Ascending aorta (tissue), 2 donors: ENCODE data around the gene VIPR2. TPM values are rescaled to one million over a fixed set of nuclear protein-coding genes. Genes with fewer than 3 reads are reported as not detected.
"Not testable (repeated sequence)": the region's sequence is repeated elsewhere in the genome, so short reads cannot be mapped to it uniquely, and the experiment has no call there.

Source experiments
- DNase-seq, 2 donors: peaks; one replicate each; pipeline ENCODE4 v3.0.0-alpha.2; 2019; ENCODE audit warnings: low spot score in 2 of 2
- H3K27ac ChIP-seq, 2 donors: fragments of 200-600 bp; sonication (generic); one replicate each; pipeline ENCODE4 v1.5.1; 2016 to 2017; ENCODE audit warnings: mild to moderate bottlenecking in 1 of 2
- H3K27me3 ChIP-seq: fragments of 200-600 bp; sonication (generic); one replicate; pipeline ENCODE4 v1.5.1; 2017
- H3K36me3 ChIP-seq, 2 donors: fragments of 200-600 bp; sonication (generic); one replicate each; pipeline ENCODE4 v1.5.1; 2016
- H3K4me1 ChIP-seq, 2 donors: fragments of 200-600 bp; sonication (generic); one replicate each; pipeline ENCODE4 v1.5.1; 2016 to 2017; ENCODE audit warnings: mild to moderate bottlenecking in 1 of 2
- H3K4me3 ChIP-seq, 2 donors: fragments of 200-600 bp; sonication (generic); one replicate each; pipeline ENCODE4 v1.5.1; 2016 to 2017; ENCODE audit warnings: mild to moderate bottlenecking in 1 of 2
- H3K9me3 ChIP-seq, 2 donors: fragments of 200-600 bp; sonication (generic); one replicate each; pipeline ENCODE4 v1.5.1; 2016
- intact Hi-C: fragments of 100-400 bp; cut with DNase I; formaldehyde crosslinking; loops from one replicate; pipeline ENCODE4 v1.15.1; 2023
- total RNA-seq: library from RNA; depleted of rRNA; stranded (reverse); fragments of >200 nt; gene quantifications from one replicate; pipeline ENCODE4 v1.1.0, GENCODE V29; 2016
- TF ChIP-seq, protein P1 (sequence below), 3 experiments: fragments of 200-600 bp in 2 of 3; fragments of 450-650 bp in 1 of 3; sonication (generic) in 2 of 3; IDR thresholded peaks; one replicate each; pipeline ENCODE4 v1.5.1; 2016 to 2019; ENCODE audit warnings: antibody characterized with exemption in 3 of 3, mild to moderate bottlenecking in 1 of 3, moderate library complexity in 1 of 3

VIPR2 gene
- total RNA-seq, 1 donor from 2014 or later = 17.8 TPM

DNA sequence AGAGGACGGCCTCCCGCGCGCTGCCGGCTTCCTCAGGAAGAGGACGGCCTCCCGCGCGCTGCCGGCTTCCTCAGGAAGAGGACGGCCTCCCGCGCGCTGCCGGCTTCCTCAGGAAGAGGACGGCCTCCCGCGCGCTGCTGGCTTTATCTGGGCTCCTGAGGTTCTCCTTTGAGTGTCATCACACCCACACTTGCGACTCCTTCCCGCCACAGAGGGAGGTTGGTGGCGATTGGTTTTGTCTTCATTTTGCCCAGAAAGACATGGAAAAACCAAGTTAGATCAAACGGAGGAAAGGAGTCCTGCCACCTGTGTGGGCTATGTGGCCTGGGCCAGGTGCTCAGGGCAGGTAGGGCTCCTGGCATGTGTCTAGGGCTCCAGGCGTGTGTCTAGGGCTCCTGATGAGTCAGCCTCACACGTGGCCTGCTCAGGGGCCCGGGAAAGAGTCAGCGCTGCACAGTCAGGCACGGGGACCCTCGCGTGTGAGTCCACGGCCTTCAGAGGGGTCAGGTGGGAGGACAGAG, 138.0 kb downstream of the VIPR2 start:
- Histone ChIP-seq H3K9me3 (no peaks in the 10 kb centered on the region), H3K36me3 (no peaks in the 10 kb centered on the region), H3K4me1 (peaks cover 4 to 9% of the 10 kb centered on the region in 2 donors), H3K27ac (no peak overlapping the region), H3K4me3 (no peak overlapping the region), H3K27me3 (no peaks in the 10 kb centered on the region)
- intact Hi-C loops = no loop called here
- no peak for DNase-seq
- TF ChIP-seq, protein P1, sequence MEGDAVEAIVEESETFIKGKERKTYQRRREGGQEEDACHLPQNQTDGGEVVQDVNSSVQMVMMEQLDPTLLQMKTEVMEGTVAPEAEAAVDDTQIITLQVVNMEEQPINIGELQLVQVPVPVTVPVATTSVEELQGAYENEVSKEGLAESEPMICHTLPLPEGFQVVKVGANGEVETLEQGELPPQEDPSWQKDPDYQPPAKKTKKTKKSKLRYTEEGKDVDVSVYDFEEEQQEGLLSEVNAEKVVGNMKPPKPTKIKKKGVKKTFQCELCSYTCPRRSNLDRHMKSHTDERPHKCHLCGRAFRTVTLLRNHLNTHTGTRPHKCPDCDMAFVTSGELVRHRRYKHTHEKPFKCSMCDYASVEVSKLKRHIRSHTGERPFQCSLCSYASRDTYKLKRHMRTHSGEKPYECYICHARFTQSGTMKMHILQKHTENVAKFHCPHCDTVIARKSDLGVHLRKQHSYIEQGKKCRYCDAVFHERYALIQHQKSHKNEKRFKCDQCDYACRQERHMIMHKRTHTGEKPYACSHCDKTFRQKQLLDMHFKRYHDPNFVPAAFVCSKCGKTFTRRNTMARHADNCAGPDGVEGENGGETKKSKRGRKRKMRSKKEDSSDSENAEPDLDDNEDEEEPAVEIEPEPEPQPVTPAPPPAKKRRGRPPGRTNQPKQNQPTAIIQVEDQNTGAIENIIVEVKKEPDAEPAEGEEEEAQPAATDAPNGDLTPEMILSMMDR (IDR thresholded peaks at IDR 0.05) = no peak

DNA sequence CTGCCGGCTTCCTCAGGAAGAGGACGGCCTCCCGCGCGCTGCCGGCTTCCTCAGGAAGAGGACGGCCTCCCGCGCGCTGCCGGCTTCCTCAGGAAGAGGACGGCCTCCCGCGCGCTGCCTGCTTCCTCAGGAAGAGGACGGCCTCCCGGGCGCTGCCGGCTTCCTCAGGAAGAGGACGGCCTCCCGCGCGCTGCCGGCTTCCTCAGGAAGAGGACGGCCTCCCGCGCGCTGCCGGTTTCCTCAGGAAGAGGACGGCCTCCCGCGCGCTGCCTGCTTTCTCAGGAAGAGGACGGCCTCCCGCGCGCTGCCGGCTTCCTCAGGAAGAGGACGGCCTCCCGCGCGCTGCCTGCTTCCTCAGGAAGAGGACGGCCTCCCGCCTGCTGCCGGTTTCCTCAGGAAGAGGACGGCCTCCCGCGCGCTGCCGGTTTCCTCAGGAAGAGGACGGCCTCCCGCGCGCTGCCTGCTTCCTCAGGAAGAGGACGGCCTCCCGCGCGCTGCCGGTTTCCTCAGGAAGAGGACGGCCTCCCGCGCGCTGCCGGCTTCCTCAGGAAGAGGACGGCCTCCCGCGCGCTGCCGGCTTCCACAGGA, 138.6 kb downstream of the VIPR2 start:
- H3K36me3 ChIP-seq, H3K4me1 ChIP-seq, H3K4me3 ChIP-seq, H3K27me3 ChIP-seq, H3K9me3 ChIP-seq, intact Hi-C loops, DNase-seq, H3K27ac ChIP-seq: not testable (repeated sequence)

DNA sequence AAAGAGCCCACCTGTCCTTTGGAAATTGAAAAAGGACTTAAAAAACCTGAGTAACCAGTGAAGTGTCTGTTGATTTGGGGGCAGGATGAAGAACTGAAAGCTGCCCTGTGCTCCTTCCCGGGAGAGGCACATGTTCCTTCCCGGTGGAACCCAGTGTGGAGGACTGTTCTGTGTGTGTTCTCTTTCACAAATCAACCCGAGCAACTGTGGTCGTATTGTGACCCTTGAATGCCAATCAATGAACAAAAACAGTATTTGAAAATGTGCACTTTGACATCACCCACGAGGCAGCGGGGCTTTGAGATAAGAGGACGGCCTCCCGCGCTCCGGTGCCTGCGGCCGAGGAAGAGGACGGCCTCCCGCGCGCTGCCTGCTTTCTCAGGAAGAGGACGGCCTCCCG, 139.0 kb downstream of the VIPR2 start:
- no peak for DNase-seq
- intact Hi-C loops = no loop called here
- no peak overlapping the region for H3K4me3 ChIP-seq

DNA sequence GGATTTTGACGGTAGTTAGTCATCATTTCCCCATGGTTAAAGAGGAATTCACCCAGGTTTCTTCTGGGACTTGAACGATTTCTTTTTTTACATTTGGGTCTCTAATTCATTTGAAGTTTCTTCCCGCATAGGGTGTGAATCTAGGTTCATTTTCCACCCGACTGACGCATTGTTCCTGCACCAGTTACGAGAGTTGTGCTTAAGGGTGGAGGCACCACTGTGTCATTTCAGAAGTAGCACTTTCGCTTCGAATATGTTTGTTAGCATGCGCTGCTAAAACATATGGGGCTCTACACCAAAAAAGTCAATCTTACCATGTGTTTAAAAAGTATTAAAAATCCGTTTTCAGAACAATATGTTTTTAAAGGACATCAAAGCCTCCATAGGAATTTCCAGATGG, 140.3 kb downstream of the VIPR2 start:
- TF ChIP-seq, protein P1 (IDR thresholded peaks at IDR 0.05) = no peak
- Histone ChIP-seq H3K4me3 (no peak overlapping the region), H3K4me1 (no peaks in the 10 kb centered on the region), H3K27me3 (no peaks in the 10 kb centered on the region), H3K9me3 (no peaks in the 10 kb centered on the region), H3K27ac (no peak overlapping the region), H3K36me3 (no peaks in the 10 kb centered on the region)
- DNase-seq = no peak
- intact Hi-C loops = no loop called here

More for the DNA sequence above, 139.0 kb downstream of the VIPR2 start:
- H3K4me1 ChIP-seq = peaks cover 0 to 2% of the 10 kb centered on the region in 2 donors
- H3K27ac ChIP-seq = no peak overlapping the region
- TF ChIP-seq, protein P1 (IDR thresholded peaks at IDR 0.05) = no peak
- no peaks in the 10 kb centered on the region for H3K36me3 ChIP-seq
- no peaks in the 10 kb centered on the region for H3K27me3 ChIP-seq
- H3K9me3 ChIP-seq = no peaks in the 10 kb centered on the region

DNA sequence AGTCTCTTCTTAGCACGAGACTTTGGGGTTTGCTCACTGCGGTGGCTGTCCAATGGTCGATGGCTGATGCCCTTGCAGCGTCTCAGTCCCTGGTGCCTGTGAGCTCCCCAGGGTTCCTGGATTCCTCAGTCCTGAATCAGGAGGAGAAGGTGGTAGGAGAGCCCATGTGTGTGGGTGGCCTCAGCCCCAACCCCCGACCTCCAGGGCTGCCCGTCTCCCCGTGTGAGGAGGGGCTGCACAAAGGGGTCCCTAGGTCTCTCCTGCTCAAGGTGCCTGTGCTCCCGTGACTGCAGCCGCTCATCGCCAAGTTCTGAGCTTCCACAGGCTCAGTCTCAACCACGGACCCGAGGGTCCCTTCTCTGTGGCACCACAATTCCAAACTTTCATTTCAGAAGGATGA, 142.9 kb downstream of the VIPR2 start:
- H3K36me3 ChIP-seq = no peaks in the 10 kb centered on the region
- DNase-seq = no peak
- H3K4me1 ChIP-seq = no peaks in the 10 kb centered on the region
- intact Hi-C loops = no loop called here
- H3K27ac ChIP-seq = no peak overlapping the region
- no peaks in the 10 kb centered on the region for H3K27me3 ChIP-seq
- H3K9me3 ChIP-seq = no peaks in the 10 kb centered on the region
- no peak overlapping the region for H3K4me3 ChIP-seq
- TF ChIP-seq, protein P1 (IDR thresholded peaks at IDR 0.05) = no peak

DNA sequence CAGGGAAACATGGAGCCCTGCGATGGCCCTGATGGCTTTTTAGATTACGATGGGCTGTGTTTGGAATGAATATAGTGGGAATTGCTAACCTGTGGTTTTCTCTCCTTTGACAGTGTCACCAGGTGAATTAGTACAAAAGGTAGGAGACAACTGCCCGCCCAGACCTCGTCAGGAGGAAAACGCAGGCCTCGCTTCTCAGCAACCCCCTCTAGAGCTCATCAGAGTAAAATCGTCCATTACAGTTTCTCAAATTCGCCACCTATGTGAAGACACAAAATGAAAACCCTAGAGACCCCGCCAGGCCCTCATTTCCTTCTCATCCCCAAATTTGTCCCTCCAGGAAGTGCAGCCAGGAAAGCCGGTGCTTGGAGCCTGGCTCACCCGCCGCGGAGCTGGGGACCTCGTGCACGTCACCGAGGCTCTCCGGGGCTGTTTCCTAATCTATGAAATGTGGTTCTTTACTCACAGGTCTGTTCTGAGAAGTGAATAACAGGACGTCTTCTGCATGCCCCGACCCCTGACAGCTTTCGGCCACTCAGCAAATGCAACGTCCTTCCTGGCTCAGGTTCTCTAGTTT, 143.7 kb downstream of the VIPR2 start:
- DNase-seq = no peak
- intact Hi-C loops = no loop called here
- Histone ChIP-seq H3K4me1 (no peaks in the 10 kb centered on the region), H3K4me3 (no peak overlapping the region), H3K27me3 (no peaks in the 10 kb centered on the region), H3K36me3 (no peaks in the 10 kb centered on the region), H3K9me3 (no peaks in the 10 kb centered on the region), H3K27ac (no peak overlapping the region)
- TF ChIP-seq, protein P1 (IDR thresholded peaks at IDR 0.05) = no peak
